Gastroesophageal sphincter (tissue), 4 donors: Measurements from ENCODE around the gene ECEL1. TPM values are rescaled to one million over a fixed set of nuclear protein-coding genes. Genes with fewer than 3 reads are reported as not detected.

Experiments
- ATAC-seq: fragments of 150-250 bp; one replicate; pipeline ENCODE4 v1.9.1; 2016; ENCODE audit warnings: mild to moderate bottlenecking, moderate library complexity
- H3K27ac ChIP-seq, 4 donors: fragments of 200-600 bp; sonication (generic) in 3 of 4; 1 replicate in 3 of 4; 2 replicates in 1 of 4; pipeline ENCODE4 v1.5.1; 2016 to 2019
- H3K27me3 ChIP-seq: fragments of 200-600 bp; sonication (generic); one replicate; pipeline ENCODE4 v1.5.1; 2019
- H3K36me3 ChIP-seq, 2 donors: fragments of 200-600 bp; sonication (generic); one replicate each; pipeline ENCODE4 v1.5.1; 2019; ENCODE audit warnings: control low read depth in 1 of 2
- H3K4me1 ChIP-seq, 3 donors: fragments of 200-600 bp; sonication (generic); 1 replicate in 2 of 3; 2 replicates in 1 of 3; pipeline ENCODE4 v1.5.1; 2016 to 2019; ENCODE audit warnings: control low read depth in 2 of 3
- H3K4me3 ChIP-seq, 2 donors: fragments of 200-600 bp; sonication (generic); one replicate each; pipeline ENCODE4 v1.5.1; 2019; ENCODE audit warnings: mild to moderate bottlenecking in 1 of 2, moderate library complexity in 1 of 2
- H3K9me3 ChIP-seq, 3 donors: fragments of 200-600 bp; sonication (generic); one replicate each; pipeline ENCODE4 v1.5.1; 2017 to 2019; ENCODE audit warnings: control low read depth in 2 of 3
- CTCF ChIP-seq, 4 experiments: fragments of 200-600 bp in 2 of 4; fragments of 450-650 bp in 2 of 4; sonication (generic) in 1 of 4; IDR thresholded peaks; one replicate each; pipeline ENCODE4 v1.5.1; 2017 to 2019; ENCODE audit warnings: antibody characterized with exemption in 4 of 4, mild to moderate bottlenecking in 2 of 4, moderate library complexity in 2 of 4
- EP300 ChIP-seq: sonication (generic); formaldehyde crosslinking; IDR thresholded peaks from one replicate; pipeline ENCODE4 v1.6.1; 2017; ENCODE audit warnings: antibody characterized with exemption, mild to moderate bottlenecking
- POLR2A ChIP-seq, 2 donors: fragments of 450-650 bp; IDR thresholded peaks; one replicate each; pipeline ENCODE4 v1.6.1; 2017; ENCODE audit warnings: antibody characterized with exemption in 2 of 2, mild to moderate bottlenecking in 2 of 2, moderate library complexity in 1 of 2
- POLR2AphosphoS5 ChIP-seq: sonication (generic); formaldehyde crosslinking; IDR thresholded peaks from one replicate; pipeline ENCODE4 v1.6.1; 2017; ENCODE audit warnings: antibody characterized with exemption
- WGBS, 2 donors: methylation state at CpG; one replicate each; pipeline ENCODE4 v1.1.5; 2018; ENCODE audit warnings: low coverage in 1 of 2; 5-methylcytosine and 5-hydroxymethylcytosine counted together
- total RNA-seq, 4 donors: library from RNA; depleted of rRNA; stranded (reverse); fragments of >200 nt; gene quantifications; one replicate each; pipeline ENCODE4 v1.1.0, GENCODE V29; 2016

The ECEL1 gene
- total RNA-seq, 4 donors from 2014 or later: 1.1 to 1.4 TPM; not detected in 2

DNA sequence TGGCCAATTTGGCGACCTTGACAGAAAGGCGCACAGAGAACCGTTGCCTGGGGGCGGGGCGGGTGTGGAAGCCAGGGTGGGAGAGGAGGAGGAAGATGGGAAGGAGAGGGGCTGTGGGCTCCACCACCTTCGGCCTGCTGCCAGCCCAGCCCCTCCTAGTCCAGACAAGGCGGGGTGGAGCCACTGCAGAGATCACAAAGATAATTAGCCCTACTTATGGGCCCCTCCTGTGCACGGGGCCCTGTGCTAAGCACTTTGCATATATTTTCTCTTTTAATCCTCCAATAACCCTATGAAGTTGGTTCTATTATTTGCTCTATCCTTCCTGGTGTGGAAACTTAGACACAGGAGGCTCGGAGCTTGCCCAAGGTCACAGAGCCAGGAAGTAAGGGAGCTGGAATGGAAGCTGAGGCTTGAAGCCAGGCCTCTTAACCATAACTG lies 13.7 kb upstream of the ECEL1 start:
- peaks cover 0 to 23% (median 3%) of the 10 kb centered on the region in 3 donors for H3K4me1 ChIP-seq
- H3K27ac ChIP-seq: no peak overlapping the region
- no peaks in the 10 kb centered on the region for H3K9me3 ChIP-seq
- ATAC-seq: no peak
- H3K27me3 ChIP-seq: peaks cover 34% of the 10 kb centered on the region
- no peaks in the 10 kb centered on the region for H3K36me3 ChIP-seq
- H3K4me3 ChIP-seq: no peak overlapping the region
- 54 to 59% methylated on average over 2 of the region's 9 CpGs for whole genome bisulfite sequencing, 2 donors
- no peak for TF ChIP-seq POLR2A (IDR thresholded peaks at IDR 0.05)
- TF ChIP-seq EP300: no peak

- no peak for ATAC-seq
- H3K4me1 ChIP-seq: peaks cover 0 to 17% (median 3%) of the 10 kb centered on the region in 3 donors
- 86 to 93% methylated on average over 1 to 3 of the region's 3 CpGs for WGBS, 2 donors
Observed at GRCh38 chr2:232498452-232498851, 10.8 kb upstream of the ECEL1 start.

DNA sequence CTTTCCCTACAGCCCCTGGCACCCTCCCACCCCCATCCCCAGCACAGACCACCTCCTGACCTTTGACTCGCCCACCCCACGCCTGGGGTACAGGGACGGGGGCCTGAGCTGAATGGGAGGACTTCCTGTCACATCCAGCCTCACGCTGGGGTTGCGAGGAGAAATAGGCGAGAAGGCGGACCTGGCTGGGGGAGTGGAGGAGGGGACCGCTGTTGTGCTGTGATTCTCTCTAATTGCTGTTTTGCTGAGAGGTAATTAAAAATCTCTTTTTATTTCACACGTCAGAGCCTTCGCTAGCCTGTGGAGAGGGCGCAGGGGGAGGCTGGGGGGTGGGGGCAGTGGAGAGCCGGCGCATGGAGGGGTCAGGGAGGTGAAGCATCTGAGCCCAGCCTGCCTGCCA lies 9.7 kb upstream of the ECEL1 start:
- H3K4me1 ChIP-seq: peaks cover 0 to 6% (median under 1%) of the 10 kb centered on the region in 3 donors
- H3K27ac ChIP-seq: no peak overlapping the region
- H3K27me3 ChIP-seq: peaks cover 22% of the 10 kb centered on the region
- WGBS, 2 donors: 33% methylated on average over 1 of the region's 13 CpGs; no CpG with 5 or more reads in 1 of the 2 donors
- ATAC-seq: no peak
- TF ChIP-seq POLR2A (IDR thresholded peaks at IDR 0.05) (no peak), CTCF (IDR thresholded peaks at IDR 0.05) (no peak), POLR2AphosphoS5 (no peak), EP300 (no peak)
- H3K36me3 ChIP-seq: no peaks in the 10 kb centered on the region
- no peak overlapping the region for H3K4me3 ChIP-seq
- no peaks in the 10 kb centered on the region for H3K9me3 ChIP-seq

More at GRCh38 chr2:232498452-232498851, 10.8 kb upstream of the ECEL1 start:
- Histone ChIP-seq H3K36me3 (no peaks in the 10 kb centered on the region), H3K27me3 (peaks cover 19% of the 10 kb centered on the region), H3K4me3 (no peak overlapping the region), H3K27ac (no peak overlapping the region), H3K9me3 (no peaks in the 10 kb centered on the region)
- TF ChIP-seq POLR2A (IDR thresholded peaks at IDR 0.05) (no peak), POLR2AphosphoS5 (no peak), EP300 (no peak), CTCF (IDR thresholded peaks at IDR 0.05) (no peak)

DNA sequence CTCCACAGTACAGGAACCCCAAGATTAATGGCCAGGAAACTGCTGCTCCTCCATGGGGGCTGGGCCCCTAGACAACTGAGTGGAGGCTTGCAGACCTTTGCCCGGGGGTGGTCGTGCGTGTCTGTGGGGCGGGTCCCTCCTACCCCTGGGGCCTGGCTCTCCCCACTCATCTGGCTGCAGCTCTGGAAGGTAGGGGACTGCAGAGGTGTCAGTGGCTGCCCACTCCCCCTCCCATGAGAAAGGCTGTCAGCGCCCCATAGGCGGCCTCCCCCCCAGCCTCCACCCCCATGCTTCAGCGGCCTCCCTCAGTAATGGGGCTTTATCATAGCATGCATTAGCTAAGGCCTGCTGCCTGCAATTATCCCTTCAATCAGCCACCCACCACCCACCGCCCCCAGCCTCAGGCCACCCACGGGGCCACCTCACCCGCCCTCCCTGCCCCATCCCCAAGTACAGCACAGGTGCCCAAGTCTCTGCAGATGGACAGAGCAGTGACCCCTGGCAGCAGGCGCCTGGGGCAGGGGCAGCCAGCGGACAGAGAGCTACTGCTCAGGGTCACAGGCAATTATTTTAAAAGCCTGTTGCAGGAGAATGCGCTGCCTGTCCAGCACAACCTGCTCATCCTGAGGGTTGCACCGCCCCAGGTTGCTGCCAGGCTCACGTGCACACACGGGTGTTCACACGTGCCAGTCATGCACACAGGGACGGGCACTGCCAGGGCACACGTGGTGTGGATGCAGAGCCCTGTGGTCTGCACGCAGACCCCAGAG lies 9.1 kb upstream of the ECEL1 start:
- Histone ChIP-seq H3K36me3 (no peaks in the 10 kb centered on the region), H3K27me3 (peaks cover 22% of the 10 kb centered on the region), H3K4me1 (no peaks in the 10 kb centered on the region), H3K27ac (no peak overlapping the region), H3K9me3 (no peaks in the 10 kb centered on the region), H3K4me3 (no peak overlapping the region)
- WGBS, 2 donors: 65% methylated on average over 4 of the region's 20 CpGs; no CpG with 5 or more reads in 1 of the 2 donors
- no peak for TF ChIP-seq CTCF (IDR thresholded peaks at IDR 0.05)
- TF ChIP-seq POLR2A (IDR thresholded peaks at IDR 0.05): no peak
- TF ChIP-seq EP300: no peak
- TF ChIP-seq POLR2AphosphoS5: no peak
- no peak for ATAC-seq

- H3K4me3 ChIP-seq: no peak overlapping the region
- H3K4me1 ChIP-seq: no peaks in the 10 kb centered on the region
- peaks cover 31% of the 10 kb centered on the region for H3K27me3 ChIP-seq
- H3K27ac ChIP-seq: no peak overlapping the region
- no peaks in the 10 kb centered on the region for H3K9me3 ChIP-seq
- no peaks in the 10 kb centered on the region for H3K36me3 ChIP-seq
- TF ChIP-seq POLR2A (IDR thresholded peaks at IDR 0.05): no peak
- TF ChIP-seq CTCF (IDR thresholded peaks at IDR 0.05): no peak
- no peak for TF ChIP-seq EP300
- no peak for TF ChIP-seq POLR2AphosphoS5
- no peak for ATAC-seq
- 100% methylated on average over 1 to 7 of the region's 7 CpGs for WGBS, 2 donors
Observed at GRCh38 chr2:232495292-232495691, 7.7 kb upstream of the ECEL1 start.
